Measurements from ENCODE around the gene GLIS2.

- TF ChIP-seq, protein P1, sequence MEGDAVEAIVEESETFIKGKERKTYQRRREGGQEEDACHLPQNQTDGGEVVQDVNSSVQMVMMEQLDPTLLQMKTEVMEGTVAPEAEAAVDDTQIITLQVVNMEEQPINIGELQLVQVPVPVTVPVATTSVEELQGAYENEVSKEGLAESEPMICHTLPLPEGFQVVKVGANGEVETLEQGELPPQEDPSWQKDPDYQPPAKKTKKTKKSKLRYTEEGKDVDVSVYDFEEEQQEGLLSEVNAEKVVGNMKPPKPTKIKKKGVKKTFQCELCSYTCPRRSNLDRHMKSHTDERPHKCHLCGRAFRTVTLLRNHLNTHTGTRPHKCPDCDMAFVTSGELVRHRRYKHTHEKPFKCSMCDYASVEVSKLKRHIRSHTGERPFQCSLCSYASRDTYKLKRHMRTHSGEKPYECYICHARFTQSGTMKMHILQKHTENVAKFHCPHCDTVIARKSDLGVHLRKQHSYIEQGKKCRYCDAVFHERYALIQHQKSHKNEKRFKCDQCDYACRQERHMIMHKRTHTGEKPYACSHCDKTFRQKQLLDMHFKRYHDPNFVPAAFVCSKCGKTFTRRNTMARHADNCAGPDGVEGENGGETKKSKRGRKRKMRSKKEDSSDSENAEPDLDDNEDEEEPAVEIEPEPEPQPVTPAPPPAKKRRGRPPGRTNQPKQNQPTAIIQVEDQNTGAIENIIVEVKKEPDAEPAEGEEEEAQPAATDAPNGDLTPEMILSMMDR (IDR thresholded peaks at IDR 0.05), result no peak
- TF ChIP-seq NR3C1 (IDR thresholded peaks at IDR 0.05), result no peak
- TF ChIP-seq BHLHE40 (IDR thresholded peaks at IDR 0.05; ENCODE audit: low read depth, low read length), result no peak
- TF ChIP-seq MAFK (IDR thresholded peaks at IDR 0.05; ENCODE audit: partially characterized antibody), result peak; percentile 18
- TF ChIP-seq RAD21 (conservative IDR thresholded peaks at IDR 0.05 in 1 of 2, IDR thresholded peaks at IDR 0.05 in 1 of 2), result peak; percentile 15 to 39; a peak in 2 of 5 replicates
- TF ChIP-seq POLR2A (IDR thresholded peaks at IDR 0.05; ENCODE audit: low read length), result peak; percentile 26; the same call in 1 of the 2 replicates
- no peak for TF ChIP-seq RFX5 (IDR thresholded peaks at IDR 0.05)
- no peak for TF ChIP-seq NPAS2 (CRISPR knock-in tag; IDR thresholded peaks at IDR 0.05; ENCODE audit: borderline replicate concordance)
Measured at GRCh38 chr16:4298761-4299522, 16.9 kb upstream of the GLIS2 start.

Measured in A549 (cell line).